ENCODE data around the gene LY6G6C.

The LY6G6C gene

DNA sequence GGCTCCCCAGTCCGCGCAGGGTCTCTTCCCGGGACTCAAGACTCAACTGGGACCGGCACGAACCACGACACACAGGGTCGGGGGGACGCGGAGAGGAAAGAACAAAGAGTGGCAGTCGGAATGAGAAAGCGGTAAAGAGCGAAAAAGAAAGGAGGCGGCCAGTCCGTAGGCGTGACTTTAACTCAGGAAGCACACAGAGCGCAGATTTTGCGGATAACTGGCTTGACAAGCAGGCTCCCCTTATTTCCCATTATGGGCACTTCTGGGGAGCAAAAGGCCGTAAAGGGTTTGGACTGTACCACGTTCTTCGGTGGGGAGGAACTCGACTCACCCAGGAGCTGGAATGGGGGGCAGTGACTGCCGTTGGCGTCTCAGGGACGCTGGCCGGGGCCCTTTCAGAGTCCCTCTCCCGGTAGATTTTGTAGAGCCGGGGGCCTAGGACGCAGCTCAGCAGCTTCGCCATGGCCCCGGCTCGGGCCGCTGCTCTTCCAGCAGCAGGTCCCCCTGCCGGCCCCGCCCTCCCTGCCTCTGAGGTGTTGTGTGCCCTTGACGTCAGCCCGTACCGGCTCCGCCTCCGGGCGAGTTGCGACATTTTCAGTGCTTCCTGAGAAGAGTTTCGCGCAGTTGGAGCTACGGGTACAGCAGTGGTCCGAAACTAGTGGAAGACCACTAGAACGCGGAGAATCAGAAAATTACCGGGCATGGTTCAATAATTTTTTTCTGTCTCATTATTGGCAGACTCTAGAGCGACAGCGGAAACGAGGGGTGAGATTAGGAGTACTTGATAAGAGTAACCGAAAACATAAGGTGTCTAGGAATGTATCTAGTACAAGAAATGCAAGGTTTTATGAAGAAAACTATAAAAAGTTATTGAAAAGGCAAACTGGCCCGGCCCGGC lies 18.5 kb downstream of the LY6G6C start, which contains the start of gene ABHD16A:
Gene ABHD16A (minus strand): TSS at position 506 of the 898 bp plus-strand sequence. CDS start 43 bp downstream, at position 463.
- peak; percentile 94 for DNase-seq

DNA sequence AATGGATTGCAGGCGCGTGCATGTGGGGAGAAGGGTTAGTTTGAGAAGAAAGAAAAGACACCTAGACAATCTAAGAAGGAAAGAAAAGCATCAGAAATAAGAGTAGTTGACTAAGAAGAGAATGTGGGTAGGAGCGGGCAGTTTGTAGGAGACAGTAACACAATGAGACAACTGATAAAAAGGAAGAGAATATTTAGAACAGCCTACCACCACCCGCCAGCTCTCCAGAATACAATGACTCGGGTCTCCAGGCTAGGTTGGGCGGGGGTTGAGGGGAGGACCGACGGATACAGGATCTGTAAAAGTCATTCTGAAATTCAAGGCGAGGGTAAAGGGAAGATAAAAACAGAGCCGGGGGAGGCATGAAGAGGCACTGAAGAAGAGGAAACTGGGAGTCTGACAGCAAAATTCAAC lies 19.1 kb downstream of the LY6G6C start:
- DNase-seq: no peak

- DNase-seq: no peak
Measured at GRCh38 chr6:31701666-31702404, 19.7 kb downstream of the LY6G6C start.

DNA sequence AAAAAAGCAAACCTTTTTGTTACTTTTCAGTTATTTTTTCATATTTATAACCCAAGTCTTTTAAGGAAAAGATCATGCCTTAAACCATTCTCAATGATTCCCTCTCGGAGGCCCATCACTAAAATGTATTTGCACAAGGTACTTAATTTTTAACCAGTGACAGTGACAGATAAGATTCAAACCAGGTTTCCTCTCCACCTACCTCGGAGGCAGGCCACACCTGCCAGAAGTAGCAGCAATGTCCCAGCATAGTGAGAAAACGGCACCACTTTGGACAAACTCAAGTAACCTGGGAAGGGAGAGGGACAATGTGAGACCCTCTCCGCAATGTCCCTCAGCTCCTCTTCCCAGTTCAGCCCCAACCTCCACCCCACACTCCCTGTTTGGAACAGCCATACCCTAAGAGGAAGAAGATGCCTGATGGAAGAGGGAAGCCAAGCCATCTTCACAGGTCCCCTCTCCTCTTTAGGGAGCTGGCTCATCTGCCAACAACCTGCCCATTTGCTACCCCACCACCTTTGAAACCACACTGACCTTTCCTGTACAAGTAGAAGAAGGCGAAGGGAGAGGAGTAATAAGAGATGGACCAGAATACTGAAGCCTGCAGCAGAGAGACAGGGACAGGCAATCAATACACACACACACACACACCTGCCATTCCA lies 20.7 kb downstream of the LY6G6C start:
- DNase-seq: no peak

DNA sequence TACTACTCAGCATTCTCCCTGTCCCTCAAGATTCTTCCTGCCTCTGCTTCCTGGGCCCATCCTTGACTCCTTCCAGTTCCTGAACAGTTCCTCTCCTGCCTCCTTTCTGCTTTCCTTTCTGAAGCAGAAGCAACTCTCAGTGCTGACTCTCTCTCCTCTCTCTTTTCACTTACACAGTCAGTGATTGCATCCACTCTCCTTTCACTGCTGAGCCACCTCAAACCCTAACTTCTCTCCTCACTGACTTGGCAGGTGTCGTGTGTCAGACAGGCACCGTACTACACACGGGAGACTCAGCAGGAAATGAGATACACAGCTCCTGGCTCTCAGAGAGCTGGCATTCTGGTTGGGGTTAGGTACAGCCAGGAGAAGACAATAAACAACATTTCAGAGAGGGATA lies 24.0 kb downstream of the LY6G6C start:
- DNase-seq: no peak

DNA sequence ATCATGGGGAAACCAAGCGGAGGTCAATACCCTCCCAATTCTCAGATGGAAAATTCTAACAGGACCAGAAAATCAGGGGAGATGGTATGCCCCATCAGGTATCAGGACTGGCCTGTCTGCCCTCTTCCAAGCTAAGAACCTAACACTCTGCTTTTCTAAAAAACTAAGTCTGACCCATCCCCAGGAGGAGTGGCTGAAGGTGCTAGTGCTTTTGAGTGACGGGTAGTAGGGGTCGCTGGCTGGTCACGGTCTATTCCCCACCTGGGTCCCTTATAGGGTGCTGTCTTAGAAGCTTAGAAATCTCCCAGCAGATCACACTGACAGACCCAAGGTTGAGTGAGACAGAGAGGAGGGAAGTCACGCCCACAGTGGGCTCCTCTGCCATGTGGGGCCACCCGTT lies 28.0 kb downstream of the LY6G6C start:
- DNase-seq: no peak

DNA sequence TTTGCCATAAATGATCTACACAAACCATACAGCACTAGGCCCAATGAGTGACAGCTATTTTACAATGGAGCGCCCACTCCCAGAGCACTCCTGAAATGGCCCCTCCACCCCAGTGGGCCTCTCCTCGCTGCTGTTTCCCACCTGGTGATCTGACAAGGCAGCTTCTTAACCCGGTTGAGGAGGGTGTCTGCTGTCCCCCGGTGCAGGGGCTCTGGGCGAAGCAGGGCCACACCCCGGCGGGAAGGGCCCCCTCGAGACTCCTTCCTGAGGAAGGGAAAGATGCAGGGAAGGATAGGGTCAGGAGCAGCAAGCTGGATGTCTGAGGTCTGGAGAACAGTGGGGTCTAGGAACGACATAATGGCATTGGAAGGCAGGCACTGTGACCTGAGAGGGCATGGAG lies 28.7 kb downstream of the LY6G6C start:
- DNase-seq: no peak

GRCh38 chr6:31692353-31692752 lies 29.2 kb downstream of the LY6G6C start:
- no peak for DNase-seq

- no peak for DNase-seq
Measured at GRCh38 chr6:31691564-31692108, 29.9 kb downstream of the LY6G6C start.

DNA sequence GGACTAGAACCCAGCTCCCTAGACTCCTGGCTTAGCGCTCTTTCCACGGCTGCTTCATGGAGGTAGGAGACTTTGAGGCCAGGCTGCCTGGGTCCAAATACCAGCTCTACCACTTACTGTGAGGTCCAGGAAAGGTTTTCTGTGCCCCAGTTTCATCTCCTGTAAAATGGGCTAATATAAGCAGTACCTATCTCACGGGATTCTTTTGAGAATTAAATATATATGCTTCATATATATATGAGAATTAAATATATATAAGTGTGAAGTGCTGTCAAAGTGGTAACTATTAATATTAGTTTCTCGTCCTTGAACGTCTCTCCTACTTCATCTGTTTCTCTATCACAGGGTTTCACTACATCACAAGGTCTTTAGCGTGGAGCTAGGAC lies 30.5 kb downstream of the LY6G6C start:
- DNase-seq: no peak

DNA sequence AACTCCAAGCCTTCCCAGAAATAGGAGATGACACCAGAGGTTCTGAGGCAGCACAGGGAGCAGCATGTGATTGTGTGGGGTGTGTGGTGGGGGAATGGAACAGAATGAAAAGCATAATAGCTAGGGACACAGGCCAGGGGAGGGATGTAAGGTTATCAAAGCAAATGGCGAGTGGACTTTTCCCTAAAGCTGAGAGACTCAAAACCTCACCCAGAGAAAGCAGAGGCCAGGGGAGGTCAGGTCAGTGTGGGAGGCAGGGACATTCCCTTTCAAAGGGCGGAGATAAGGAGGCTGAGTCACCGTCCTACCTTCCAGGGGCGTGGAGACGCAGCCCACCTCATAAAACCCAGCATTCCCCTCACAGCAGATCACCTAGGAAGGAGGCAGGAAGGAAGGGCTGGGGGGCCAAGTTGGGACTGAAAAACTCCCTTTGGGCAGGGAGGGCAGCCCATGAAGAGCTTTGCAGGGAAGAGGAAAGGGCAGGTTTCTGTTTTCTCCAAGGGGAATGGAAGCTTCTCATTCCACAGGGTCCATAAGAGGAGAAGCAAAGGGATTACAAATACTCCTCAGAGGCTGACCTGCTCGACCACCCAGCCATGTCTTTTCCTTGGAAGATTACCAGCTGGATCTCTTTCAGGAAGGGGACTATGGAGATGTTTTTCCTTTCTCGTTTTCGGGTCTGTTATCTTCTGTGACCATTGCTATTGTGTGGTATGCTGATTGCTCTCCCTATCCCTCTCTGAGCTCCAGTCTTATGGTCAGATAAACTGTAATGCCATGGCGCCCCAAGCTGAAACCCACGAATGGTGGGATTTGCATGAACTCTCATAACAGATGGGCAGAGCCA lies 31.1 kb downstream of the LY6G6C start:
- DNase-seq: no peak

- DNase-seq: no peak
Measured at GRCh38 chr6:31689249-31690110, 32.1 kb downstream of the LY6G6C start.

GRCh38 chr6:31687860-31688693 lies 33.5 kb downstream of the LY6G6C start:
- no peak for DNase-seq

DNA sequence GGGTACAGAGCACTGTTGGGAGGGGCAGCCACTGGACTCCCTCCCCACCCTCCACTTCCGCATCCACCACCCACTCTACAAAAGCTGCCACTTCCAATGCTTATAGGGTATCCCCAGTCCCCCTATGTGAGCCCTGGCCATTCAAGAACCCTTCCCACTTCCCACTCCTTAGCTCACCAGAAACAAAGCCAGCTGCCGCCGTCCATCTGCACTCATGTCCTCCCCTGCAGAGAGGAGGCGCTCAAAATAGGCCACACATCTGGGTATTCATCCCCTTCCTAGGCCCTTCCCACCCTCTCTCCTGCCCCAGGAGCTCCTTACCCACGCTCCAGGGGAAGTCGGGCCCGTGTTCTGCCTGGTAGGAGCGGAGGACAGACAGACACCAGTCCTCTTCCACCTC lies 34.2 kb downstream of the LY6G6C start:
- DNase-seq: no peak

GRCh38 chr6:31686483-31686882 lies 35.1 kb downstream of the LY6G6C start:
- DNase-seq: no peak

DNA sequence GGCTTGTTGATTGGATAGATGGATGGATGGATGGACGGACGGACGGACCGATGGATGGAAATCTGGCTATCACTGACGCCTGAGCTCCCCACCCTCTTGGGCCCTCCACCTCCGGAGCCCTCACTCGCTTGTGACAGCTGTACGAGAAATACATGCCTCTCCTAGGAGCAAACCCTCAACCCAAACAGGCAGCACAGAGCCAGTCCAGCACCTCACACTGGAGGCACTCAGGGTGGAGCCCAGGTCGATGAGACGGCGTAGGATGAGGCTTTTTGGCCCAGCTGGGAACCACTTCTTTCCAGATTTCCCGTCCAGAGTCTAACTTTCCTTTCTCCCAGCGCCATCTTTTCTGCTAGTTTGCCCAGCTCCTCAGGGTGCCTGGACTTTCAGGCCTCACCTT lies 38.0 kb downstream of the LY6G6C start:
- DNase-seq: no peak

GRCh38 chr6:31681135-31681671 lies 40.3 kb downstream of the LY6G6C start:
- no peak for DNase-seq

- DNase-seq: no peak
Measured at GRCh38 chr6:31680226-31681134, 41.1 kb downstream of the LY6G6C start, which contains the start of gene LY6G5C. Gene LY6G5C, minus strand, starts transcription at chr6:31681067. Its CDS starts 694 bp downstream, at chr6:31680373.

GRCh38 chr6:31677955-31678354 lies 43.6 kb downstream of the LY6G6C start:
- DNase-seq: no peak

Measured in GDM1 (cell line).